ENCODE data around the gene CYRIA. TPM values are rescaled to one million over a fixed set of nuclear protein-coding genes. Genes with fewer than 3 reads are reported as not detected.

The CYRIA gene
- total and polyA plus RNA-seq, 3 donors from 2014 or later, result 2.6 to 4.8 (median 4.1) TPM

DNA sequence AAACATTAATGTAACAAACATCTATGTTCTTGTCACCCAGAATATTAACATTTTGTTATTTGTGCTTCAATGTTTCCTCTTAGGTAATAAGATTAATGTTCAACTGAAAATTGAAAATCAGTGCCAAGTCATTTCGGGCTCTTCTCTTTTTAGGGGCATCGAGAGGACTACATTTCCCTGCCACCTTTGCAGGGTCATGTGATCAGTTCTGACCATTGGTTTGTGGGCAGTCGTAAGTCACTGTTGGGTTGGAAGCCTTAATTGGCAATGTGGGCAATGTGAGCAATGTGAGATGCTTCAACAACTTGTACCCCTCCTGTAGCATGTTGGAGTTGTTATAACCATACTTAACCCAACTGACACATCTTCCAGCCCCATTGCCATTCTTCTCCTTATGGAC lies 10.1 kb upstream of the CYRIA start:
- H3K4me3 ChIP-seq, result no peak overlapping the region
- TF ChIP-seq, protein P1, sequence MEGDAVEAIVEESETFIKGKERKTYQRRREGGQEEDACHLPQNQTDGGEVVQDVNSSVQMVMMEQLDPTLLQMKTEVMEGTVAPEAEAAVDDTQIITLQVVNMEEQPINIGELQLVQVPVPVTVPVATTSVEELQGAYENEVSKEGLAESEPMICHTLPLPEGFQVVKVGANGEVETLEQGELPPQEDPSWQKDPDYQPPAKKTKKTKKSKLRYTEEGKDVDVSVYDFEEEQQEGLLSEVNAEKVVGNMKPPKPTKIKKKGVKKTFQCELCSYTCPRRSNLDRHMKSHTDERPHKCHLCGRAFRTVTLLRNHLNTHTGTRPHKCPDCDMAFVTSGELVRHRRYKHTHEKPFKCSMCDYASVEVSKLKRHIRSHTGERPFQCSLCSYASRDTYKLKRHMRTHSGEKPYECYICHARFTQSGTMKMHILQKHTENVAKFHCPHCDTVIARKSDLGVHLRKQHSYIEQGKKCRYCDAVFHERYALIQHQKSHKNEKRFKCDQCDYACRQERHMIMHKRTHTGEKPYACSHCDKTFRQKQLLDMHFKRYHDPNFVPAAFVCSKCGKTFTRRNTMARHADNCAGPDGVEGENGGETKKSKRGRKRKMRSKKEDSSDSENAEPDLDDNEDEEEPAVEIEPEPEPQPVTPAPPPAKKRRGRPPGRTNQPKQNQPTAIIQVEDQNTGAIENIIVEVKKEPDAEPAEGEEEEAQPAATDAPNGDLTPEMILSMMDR (IDR thresholded peaks at IDR 0.05), result no peak
- TF ChIP-seq POLR2A (IDR thresholded peaks at IDR 0.05), result no peak
- no peaks in the 10 kb centered on the region for H3K36me3 ChIP-seq (ENCODE audit: low read depth, missing control alignments)
- no peaks in the 10 kb centered on the region for H3K27me3 ChIP-seq
- H3K27ac ChIP-seq, result no peak overlapping the region
- H3K9me3 ChIP-seq, result no peaks in the 10 kb centered on the region
- no peaks in the 10 kb centered on the region for H3K4me1 ChIP-seq
- no peak for DNase-seq
- 91 to 92% methylated on average over 3 of the region's 3 CpGs for WGBS, 2 donors
- intact Hi-C loops (cut with DNase I; ENCODE audit: low total_unique reads), result no loop called here

DNA sequence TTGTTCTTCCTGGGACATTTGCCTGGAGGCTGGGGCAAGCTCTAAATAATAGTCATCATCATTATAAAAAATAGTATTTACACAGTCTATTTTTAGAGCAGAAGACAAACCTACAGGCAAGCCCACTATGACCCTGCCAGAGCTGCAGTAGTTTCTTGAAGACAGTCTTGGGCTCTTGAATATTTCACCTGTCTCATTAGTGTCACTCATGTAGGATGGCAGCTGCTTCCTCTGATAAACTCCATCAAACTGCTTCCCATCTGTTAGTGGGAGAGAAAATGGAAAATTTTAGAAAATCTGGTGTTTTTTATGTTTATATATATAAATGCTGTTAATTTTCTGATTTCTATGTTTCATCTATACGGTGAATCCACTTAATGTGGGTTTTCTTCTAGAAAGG lies 8.5 kb upstream of the CYRIA start:
- Histone ChIP-seq H3K36me3 (ENCODE audit: low read depth, missing control alignments) (no peaks in the 10 kb centered on the region), H3K27me3 (no peaks in the 10 kb centered on the region), H3K27ac (no peak overlapping the region), H3K4me3 (no peak overlapping the region), H3K9me3 (no peaks in the 10 kb centered on the region), H3K4me1 (no peaks in the 10 kb centered on the region)
- intact Hi-C loops (cut with DNase I; ENCODE audit: low total_unique reads), result no loop called here
- no peak for TF ChIP-seq POLR2A (IDR thresholded peaks at IDR 0.05)
- TF ChIP-seq, protein P1 (IDR thresholded peaks at IDR 0.05), result no peak
- WGBS, 2 donors, result 96 to 98% methylated on average over 1 of the region's 1 CpG
- no peak for DNase-seq

DNA sequence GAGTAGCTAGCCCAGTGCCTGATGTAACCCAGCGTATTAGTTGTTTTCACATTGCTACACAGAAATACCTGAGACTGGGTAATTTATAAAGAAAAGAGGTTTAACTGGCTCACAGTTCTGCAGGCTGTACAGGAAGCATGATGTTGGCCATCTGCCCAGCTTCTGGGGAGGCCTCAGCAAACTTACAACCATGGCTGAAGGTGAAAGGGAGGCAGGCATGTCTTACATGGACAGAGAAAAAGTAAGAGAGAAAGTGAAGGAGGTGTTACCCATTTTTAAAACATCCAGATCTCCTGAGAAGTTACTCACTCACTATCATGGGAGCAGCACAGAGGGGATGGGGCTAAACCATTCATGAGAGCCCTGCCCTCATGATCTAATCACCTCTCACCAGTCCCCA lies 6.1 kb upstream of the CYRIA start:
- no peaks in the 10 kb centered on the region for H3K27me3 ChIP-seq
- H3K4me3 ChIP-seq, result no peak overlapping the region
- no peak for DNase-seq
- H3K27ac ChIP-seq, result no peak overlapping the region
- no peaks in the 10 kb centered on the region for H3K36me3 ChIP-seq (ENCODE audit: low read depth, missing control alignments)
- H3K9me3 ChIP-seq, result no peaks in the 10 kb centered on the region
- H3K4me1 ChIP-seq, result no peaks in the 10 kb centered on the region
- intact Hi-C loops (cut with DNase I; ENCODE audit: low total_unique reads), result no loop called here
- 71 to 89% methylated on average over 1 of the region's 1 CpG for WGBS, 2 donors
- TF ChIP-seq, protein P1 (IDR thresholded peaks at IDR 0.05), result no peak
- TF ChIP-seq POLR2A (IDR thresholded peaks at IDR 0.05), result no peak

- Histone ChIP-seq H3K4me1 (no peaks in the 10 kb centered on the region), H3K27me3 (no peaks in the 10 kb centered on the region), H3K36me3 (ENCODE audit: low read depth, missing control alignments) (no peaks in the 10 kb centered on the region), H3K9me3 (no peaks in the 10 kb centered on the region), H3K27ac (no peak overlapping the region), H3K4me3 (no peak overlapping the region)
- WGBS, 2 donors, result 50 to 76% methylated on average over 3 of the region's 3 CpGs
- intact Hi-C loops (cut with DNase I; ENCODE audit: low total_unique reads), result no loop called here
- no peak for TF ChIP-seq POLR2A (IDR thresholded peaks at IDR 0.05)
- TF ChIP-seq, protein P1 (IDR thresholded peaks at IDR 0.05), result no peak
- DNase-seq, result no peak
These were observed 3.8 kb upstream of the CYRIA start for GRCh38 chr2:16669388-16669787.

GRCh38 chr2:16666449-16666801 lies 791 bp upstream of the CYRIA start:
- no peak overlapping the region for H3K27ac ChIP-seq
- no peak for DNase-seq

More at GRCh38 chr2:16666449-16666801, 791 bp upstream of the CYRIA start:
- no peaks in the 10 kb centered on the region for H3K27me3 ChIP-seq
- H3K36me3 ChIP-seq (ENCODE audit: low read depth, missing control alignments), result no peaks in the 10 kb centered on the region
- TF ChIP-seq, protein P1 (IDR thresholded peaks at IDR 0.05), result no peak
- no peak for TF ChIP-seq POLR2A (IDR thresholded peaks at IDR 0.05)
- no peaks in the 10 kb centered on the region for H3K4me1 ChIP-seq
- H3K4me3 ChIP-seq, result no peak overlapping the region
- intact Hi-C loops (cut with DNase I; ENCODE audit: low total_unique reads), result no loop called here
- whole genome bisulfite sequencing, 2 donors, result 33 to 45% methylated on average over 8 of the region's 8 CpGs
- H3K9me3 ChIP-seq, result no peaks in the 10 kb centered on the region

All from testis (tissue), 3 donors.